H9 (cell line): ENCODE data around the gene CNNM1. TPM values are rescaled to one million over a fixed set of nuclear protein-coding genes. Genes with fewer than 3 reads are reported as not detected.

Source experiments
- DNase-seq: peaks from one replicate; pipeline ENCODE4 v3.0.0-alpha.2; 2017
- H2AFZ ChIP-seq: one replicate; pipeline ENCODE4 v1.6.1; 2013; ENCODE audit warnings: mild to moderate bottlenecking, low read length, control low read depth, moderate library complexity
- H2AK5ac ChIP-seq: 2 replicates; pipeline ENCODE4 v1.6.1; 2013; ENCODE audit warnings: low read length, control low read depth, mixed read lengths; ENCODE audit not compliant: insufficient read length
- H2BK120ac ChIP-seq: one replicate; pipeline ENCODE4 v1.6.1; 2013; ENCODE audit warnings: low read depth, mild to moderate bottlenecking, low read length, control low read depth, inconsistent platforms; ENCODE audit not compliant: poor library complexity, severe bottlenecking
- H2BK12ac ChIP-seq: 2 replicates; pipeline ENCODE4 v1.6.1; 2013; ENCODE audit warnings: low read length, control low read depth, mixed read lengths, low read depth; ENCODE audit not compliant: insufficient read length
- H2BK15ac ChIP-seq: 2 replicates; pipeline ENCODE4 v1.6.1; 2013; ENCODE audit warnings: low read depth, low read length, control low read depth
- H2BK20ac ChIP-seq: one replicate; pipeline ENCODE4 v1.6.1; 2013; ENCODE audit warnings: low read depth, mild to moderate bottlenecking, low read length, control low read depth, inconsistent platforms; ENCODE audit not compliant: poor library complexity, severe bottlenecking
- H2BK5ac ChIP-seq: 2 replicates; pipeline ENCODE4 v1.6.1; 2013; ENCODE audit warnings: low read length, control low read depth, mixed read lengths; ENCODE audit not compliant: insufficient read length
- H3K14ac ChIP-seq: 2 replicates; pipeline ENCODE4 v1.6.1; 2013; ENCODE audit warnings: low read length, control low read depth; ENCODE audit not compliant: insufficient read depth
- H3K18ac ChIP-seq: 2 replicates; pipeline ENCODE4 v1.6.1; 2013; ENCODE audit warnings: low read depth, mild to moderate bottlenecking, mixed read lengths, low read length, control low read depth; ENCODE audit not compliant: insufficient read length
- H3K23ac ChIP-seq: 2 replicates; pipeline ENCODE4 v1.6.1; 2013; ENCODE audit warnings: low read length, control low read depth, mixed read lengths, low read depth; ENCODE audit not compliant: insufficient read length
- H3K23me2 ChIP-seq: 2 replicates; pipeline ENCODE4 v1.6.1; 2013; ENCODE audit warnings: low read depth, mild to moderate bottlenecking, mixed read lengths, low read length, control low read depth; ENCODE audit not compliant: insufficient read length, poor library complexity, severe bottlenecking
- H3K27ac ChIP-seq: 2 replicates; pipeline ENCODE4 v1.5.1; 2013; ENCODE audit warnings: low read length, control low read depth, mixed read lengths, low read depth; ENCODE audit not compliant: insufficient read length
- H3K27me3 ChIP-seq: 2 replicates; pipeline ENCODE4 v1.6.1; 2013; ENCODE audit warnings: low read length, control low read depth, inconsistent platforms; ENCODE audit not compliant: insufficient read depth
- H3K4ac ChIP-seq: 2 replicates; pipeline ENCODE4 v1.6.1; 2013; ENCODE audit warnings: low read depth, mild to moderate bottlenecking, control low read depth, inconsistent platforms, low read length, moderate library complexity
- H3K4me1 ChIP-seq: 2 replicates; pipeline ENCODE4 v1.6.1; 2013; ENCODE audit warnings: low read length, control low read depth, inconsistent platforms; ENCODE audit not compliant: insufficient read depth
- H3K4me2 ChIP-seq: 2 replicates; pipeline ENCODE4 v1.6.1; 2013; ENCODE audit warnings: low read length, control low read depth, mixed read lengths; ENCODE audit not compliant: insufficient read length, insufficient read depth
- H3K56ac ChIP-seq: 2 replicates; pipeline ENCODE4 v1.6.1; 2013; ENCODE audit warnings: low read depth, mild to moderate bottlenecking, mixed read lengths, low read length, control low read depth; ENCODE audit not compliant: insufficient read length
- H3K79me1 ChIP-seq: 2 replicates; pipeline ENCODE4 v1.6.1; 2013; ENCODE audit warnings: low read depth, mild to moderate bottlenecking, moderate library complexity, low read length, control low read depth, inconsistent platforms; ENCODE audit not compliant: insufficient read depth, poor library complexity, severe bottlenecking
- H3K79me2 ChIP-seq: 2 replicates; pipeline ENCODE4 v1.6.1; 2013; ENCODE audit warnings: low read length, control low read depth, inconsistent platforms; ENCODE audit not compliant: insufficient read depth
- H3K9ac ChIP-seq: 2 replicates; pipeline ENCODE4 v1.6.1; 2013; ENCODE audit warnings: low read length, control low read depth, mixed read lengths; ENCODE audit not compliant: insufficient read length; ENCODE audit errors: extremely low read depth
- H3K9me3 ChIP-seq: one replicate; pipeline ENCODE4 v1.6.1; 2013; ENCODE audit warnings: low read depth, low read length, inconsistent platforms; ENCODE audit not compliant: control insufficient read depth
- H3T11ph ChIP-seq: one replicate; pipeline ENCODE4 v1.6.1; 2013; ENCODE audit warnings: mild to moderate bottlenecking, low read length, control low read depth, inconsistent platforms
- H4K20me1 ChIP-seq: one replicate; pipeline ENCODE4 v1.6.1; 2013; ENCODE audit not compliant: control insufficient read depth, insufficient read length, insufficient read depth
- H4K5ac ChIP-seq: 2 replicates; pipeline ENCODE4 v1.6.1; 2013; ENCODE audit warnings: low read depth, mild to moderate bottlenecking, mixed read lengths, low read length, control low read depth; ENCODE audit not compliant: insufficient read length
- H4K8ac ChIP-seq: replicated peaks from 2 replicates; pipeline ENCODE4 v1.6.1; 2013; ENCODE audit warnings: low read length, control low read depth, mixed read lengths, low read depth; ENCODE audit not compliant: insufficient read length
- H4K91ac ChIP-seq: 2 replicates; pipeline ENCODE4 v1.6.1; 2013; ENCODE audit warnings: low read depth, mild to moderate bottlenecking, moderate library complexity, mixed read lengths, low read length, control low read depth; ENCODE audit not compliant: insufficient read length
- H3K27ac Mint-ChIP-seq, 3 experiments: 2 replicates in 2 of 3; 3 replicates in 1 of 3; pipeline ENCODE4 v1.8.0; 2020 to 2021; ENCODE audit warnings: mixed read lengths in 3 of 3, mild to moderate bottlenecking in 1 of 3, moderate library complexity in 1 of 3
- H3K27me3 Mint-ChIP-seq: 2 replicates; pipeline ENCODE4 v1.8.0; 2021; ENCODE audit warnings: low read depth, mild to moderate bottlenecking, moderate library complexity, mixed read lengths
- H3K36me3 Mint-ChIP-seq, 3 experiments: 2 replicates in 2 of 3; 3 replicates in 1 of 3; pipeline ENCODE4 v1.8.0; 2020 to 2021; ENCODE audit warnings: low read depth in 3 of 3, mixed read lengths in 3 of 3; ENCODE audit not compliant: insufficient read depth in 1 of 3
- H3K4me1 Mint-ChIP-seq, 2 experiments: 2 replicates each; pipeline ENCODE4 v1.8.0; 2020; ENCODE audit warnings: mixed read lengths in 2 of 2
- H3K4me3 Mint-ChIP-seq, 2 experiments: 2 replicates in 1 of 2; 3 replicates in 1 of 2; pipeline ENCODE4 v1.8.0; 2020 to 2021; ENCODE audit warnings: mild to moderate bottlenecking in 2 of 2, mixed read lengths in 2 of 2, moderate library complexity in 1 of 2
- H3K9me3 Mint-ChIP-seq, 2 experiments: 2 replicates in 1 of 2; 3 replicates in 1 of 2; pipeline ENCODE4 v1.8.0; 2020; ENCODE audit warnings: mild to moderate bottlenecking in 2 of 2, mixed read lengths in 2 of 2, moderate library complexity in 1 of 2
- CTCF ChIP-seq: fragments of 200-600 bp; sonication (generic); conservative IDR thresholded peaks from 3 replicates; pipeline ENCODE4 v1.8.0; 2021; ENCODE audit warnings: antibody characterized with exemption, mild to moderate bottlenecking
- WGBS: extraction: QIAGEN DNeasy Blood & Tissue Kit; methylation state at CpG from one replicate; pipeline ENCODE4 v1.1.7; 2013; ENCODE audit warnings: missing lambda C conversion rate, low lambda C conversion rate, mixed read lengths; ENCODE audit not compliant: insufficient read length; ENCODE audit errors: extremely low coverage; 5-methylcytosine and 5-hydroxymethylcytosine counted together
- total RNA-seq: library from RNA; stranded (reverse); gene quantifications from 2 replicates; pipeline ENCODE4 v1.2.1, GENCODE V29; 2021

CNNM1 gene
- total RNA-seq, 1 experiment from 2014 or later: 0.35 TPM

DNA sequence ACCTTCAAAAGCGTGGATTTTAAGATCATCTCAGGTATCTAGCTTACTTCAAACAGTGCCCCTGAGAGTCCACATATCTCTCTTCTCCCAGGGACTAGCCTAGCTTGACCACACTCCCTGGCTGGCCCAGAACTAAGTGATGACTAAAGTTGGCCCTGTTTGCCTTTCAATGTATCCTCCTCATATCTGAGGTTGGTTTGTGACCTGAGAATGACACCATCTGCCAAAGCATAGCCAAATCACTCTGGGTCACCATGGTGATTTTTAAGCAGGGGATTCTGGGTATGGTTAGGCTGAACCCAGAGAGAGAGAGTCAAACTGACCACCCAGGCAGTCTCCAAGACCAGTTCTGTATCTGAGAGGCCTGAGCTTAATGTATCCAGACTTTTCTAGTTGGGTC is 16.2 kb downstream of the CNNM1 start:
- Histone ChIP-seq H3K56ac (no peak overlapping the region), H2BK120ac (no peak overlapping the region), H2BK20ac (no peak overlapping the region), H3K27me3 (no peaks in the 10 kb centered on the region), H3K23me2 (no peaks in the 10 kb centered on the region), H2AK5ac (no peak overlapping the region), H4K5ac (no peak overlapping the region), H2BK12ac (no peak overlapping the region), H3K14ac (no peak overlapping the region), H3T11ph (no peak overlapping the region), H3K27ac (no peak overlapping the region), H4K20me1 (no peaks in the 10 kb centered on the region), H3K9ac (no peak overlapping the region), H3K79me1 (no peaks in the 10 kb centered on the region), H2BK5ac (no peak overlapping the region), H3K23ac (no peak overlapping the region), H3K79me2 (no peaks in the 10 kb centered on the region), H3K18ac (no peak overlapping the region), H2BK15ac (no peak overlapping the region), H3K4me2 (no peak overlapping the region), H2AFZ (no peak overlapping the region), H4K8ac (no peak overlapping the region), H3K4ac (no peak overlapping the region), H4K91ac (no peak overlapping the region), H3K4me1 (no peaks in the 10 kb centered on the region), H3K9me3 (no peaks in the 10 kb centered on the region)
- no peaks in the 10 kb centered on the region for H3K9me3 Mint-ChIP-seq
- whole genome bisulfite sequencing: no CpG with 5 or more reads among the region's 1 CpG
- 0 out of 7 replicates have a peak, but pooled peaks cover 0 to under 1% (median 0%) of the 10 kb centered on the region in 3 experiments for H3K36me3 Mint-ChIP-seq
- no peak overlapping the region; a peak in 1 of 7 replicates for H3K27ac Mint-ChIP-seq
- no peak for TF ChIP-seq CTCF
- peaks cover 7% of the 10 kb centered on the region for H3K27me3 Mint-ChIP-seq
- DNase-seq: no peak
- no peak overlapping the region for H3K4me3 Mint-ChIP-seq
- peaks cover 5 to 16% of the 10 kb centered on the region in 2 experiments for H3K4me1 Mint-ChIP-seq
